H1 (cell line): Measurements from ENCODE around the gene C16orf95. TPM values are rescaled to one million over a fixed set of nuclear protein-coding genes. Genes with fewer than 3 reads are reported as not detected.

Source experiments
- BACH1 ChIP-seq: IDR thresholded peaks from 2 replicates; pipeline ENCODE4 v1.6.1; 2012; ENCODE audit warnings: low read length, improper control_type of control experiment
- CBX5 ChIP-seq: fragments of 300-800, 300-1000 bp; sonication (generic); IDR thresholded peaks from 2 replicates; pipeline ENCODE4 v1.7.1; 2016; ENCODE audit warnings: antibody characterized with exemption, low read length, low read depth
- EZH2 ChIP-seq: fragments of 200-600 bp; sonication (generic); IDR thresholded peaks from 2 replicates; pipeline ENCODE4 v1.7.1; 2012; ENCODE audit warnings: low read depth, mild to moderate bottlenecking, moderate library complexity, low read length, inconsistent platforms; ENCODE audit not compliant: severe bottlenecking
- HDAC6 ChIP-seq: IDR thresholded peaks from one replicate; pipeline ENCODE4 v1.7.1; 2012; ENCODE audit warnings: low read depth, mild to moderate bottlenecking, inconsistent platforms, low read length, moderate library complexity
- NRF1 ChIP-seq: IDR thresholded peaks from 2 replicates; pipeline ENCODE4 v1.6.1; 2011; ENCODE audit warnings: mild to moderate bottlenecking, low read depth, low read length, improper control_type of control experiment
- POU5F1 ChIP-seq: IDR thresholded peaks from 2 replicates; pipeline ENCODE4 v1.6.1; 2011; ENCODE audit warnings: low read depth, mild to moderate bottlenecking, low read length, moderate library complexity
- RBBP5 ChIP-seq: IDR thresholded peaks from 2 replicates; pipeline ENCODE4 v1.7.1; 2012; ENCODE audit warnings: low read depth, mild to moderate bottlenecking, inconsistent platforms, low read length, moderate library complexity, borderline replicate concordance
- SP4 ChIP-seq: IDR thresholded peaks from 2 replicates; pipeline ENCODE4 v1.6.1; 2012; ENCODE audit warnings: low read length, inconsistent platforms
- SUZ12 ChIP-seq: fragments of 200-600 bp; sonication (generic); IDR thresholded peaks from 2 replicates; pipeline ENCODE4 v1.6.1; 2012; ENCODE audit warnings: mild to moderate bottlenecking, inconsistent platforms, low read length, moderate library complexity, mixed read lengths
- TCF12 ChIP-seq: IDR thresholded peaks from 2 replicates; pipeline ENCODE4 v1.6.1; 2011; ENCODE audit warnings: low read depth, mild to moderate bottlenecking, low read length
- polyA plus RNA-seq, 7 experiments: library from polyadenylated mRNA; depleted of rRNA in 3 of 7; stranded (reverse) in 5 of 7; unstranded in 2 of 7; fragments of >200 nt in 5 of 7; fragments of 200-250 nt in 2 of 7; gene quantifications; 1 replicate in 5 of 7; 2 replicates in 1 of 7; 4 replicates in 1 of 7; pipeline versions ENCODE4 v1.2.1 to v1.2.3, GENCODE V29; 2011 to 2013; ENCODE audit warnings: missing spikeins in 2 of 7, mixed read lengths in 2 of 7
- total RNA-seq: library from RNA; stranded (reverse); fragmentation: NEBNext Ultra II Directional; extraction: Animal tissue kit (Norgen Biotek cat#: 25700); gene quantifications from 2 replicates; pipeline ENCODE4 v1.2.1, GENCODE V29; 2021

The C16orf95 gene
- total and polyA plus RNA-seq, 2 of the 8 experiments (the other 6 are each of a cell fraction or from before 2014, with no cell fraction given) = 5.0 to 5.4 TPM

- no peak for TF ChIP-seq SP4
- no peak for TF ChIP-seq RBBP5
- no peak for TF ChIP-seq POU5F1
- no peak for TF ChIP-seq CBX5
- no peak for TF ChIP-seq NRF1
- no peak for TF ChIP-seq SUZ12
- no peak for TF ChIP-seq EZH2
- no peak for TF ChIP-seq TCF12
- TF ChIP-seq BACH1 = no peak
- no peak for TF ChIP-seq HDAC6
These were observed 805 bp upstream of the C16orf95 start (continued) for GRCh38 chr16:87317750-87318644.
